ENCODE results near the gene DISC1. TPM values are rescaled to one million over a fixed set of nuclear protein-coding genes. Genes with fewer than 3 reads are reported as not detected.
"Not testable (repeated sequence)": the region's sequence is repeated elsewhere in the genome, so short reads cannot be mapped to it uniquely, and the experiment has no call there.

DISC1 gene
- total and polyA plus RNA-seq, 2 experiments from 2014 or later = 2.1 to 6.5 TPM

GRCh38 chr1:231969076-231969475, 342.5 kb downstream of the DISC1 start (continued):
- TF ChIP-seq, protein P1, sequence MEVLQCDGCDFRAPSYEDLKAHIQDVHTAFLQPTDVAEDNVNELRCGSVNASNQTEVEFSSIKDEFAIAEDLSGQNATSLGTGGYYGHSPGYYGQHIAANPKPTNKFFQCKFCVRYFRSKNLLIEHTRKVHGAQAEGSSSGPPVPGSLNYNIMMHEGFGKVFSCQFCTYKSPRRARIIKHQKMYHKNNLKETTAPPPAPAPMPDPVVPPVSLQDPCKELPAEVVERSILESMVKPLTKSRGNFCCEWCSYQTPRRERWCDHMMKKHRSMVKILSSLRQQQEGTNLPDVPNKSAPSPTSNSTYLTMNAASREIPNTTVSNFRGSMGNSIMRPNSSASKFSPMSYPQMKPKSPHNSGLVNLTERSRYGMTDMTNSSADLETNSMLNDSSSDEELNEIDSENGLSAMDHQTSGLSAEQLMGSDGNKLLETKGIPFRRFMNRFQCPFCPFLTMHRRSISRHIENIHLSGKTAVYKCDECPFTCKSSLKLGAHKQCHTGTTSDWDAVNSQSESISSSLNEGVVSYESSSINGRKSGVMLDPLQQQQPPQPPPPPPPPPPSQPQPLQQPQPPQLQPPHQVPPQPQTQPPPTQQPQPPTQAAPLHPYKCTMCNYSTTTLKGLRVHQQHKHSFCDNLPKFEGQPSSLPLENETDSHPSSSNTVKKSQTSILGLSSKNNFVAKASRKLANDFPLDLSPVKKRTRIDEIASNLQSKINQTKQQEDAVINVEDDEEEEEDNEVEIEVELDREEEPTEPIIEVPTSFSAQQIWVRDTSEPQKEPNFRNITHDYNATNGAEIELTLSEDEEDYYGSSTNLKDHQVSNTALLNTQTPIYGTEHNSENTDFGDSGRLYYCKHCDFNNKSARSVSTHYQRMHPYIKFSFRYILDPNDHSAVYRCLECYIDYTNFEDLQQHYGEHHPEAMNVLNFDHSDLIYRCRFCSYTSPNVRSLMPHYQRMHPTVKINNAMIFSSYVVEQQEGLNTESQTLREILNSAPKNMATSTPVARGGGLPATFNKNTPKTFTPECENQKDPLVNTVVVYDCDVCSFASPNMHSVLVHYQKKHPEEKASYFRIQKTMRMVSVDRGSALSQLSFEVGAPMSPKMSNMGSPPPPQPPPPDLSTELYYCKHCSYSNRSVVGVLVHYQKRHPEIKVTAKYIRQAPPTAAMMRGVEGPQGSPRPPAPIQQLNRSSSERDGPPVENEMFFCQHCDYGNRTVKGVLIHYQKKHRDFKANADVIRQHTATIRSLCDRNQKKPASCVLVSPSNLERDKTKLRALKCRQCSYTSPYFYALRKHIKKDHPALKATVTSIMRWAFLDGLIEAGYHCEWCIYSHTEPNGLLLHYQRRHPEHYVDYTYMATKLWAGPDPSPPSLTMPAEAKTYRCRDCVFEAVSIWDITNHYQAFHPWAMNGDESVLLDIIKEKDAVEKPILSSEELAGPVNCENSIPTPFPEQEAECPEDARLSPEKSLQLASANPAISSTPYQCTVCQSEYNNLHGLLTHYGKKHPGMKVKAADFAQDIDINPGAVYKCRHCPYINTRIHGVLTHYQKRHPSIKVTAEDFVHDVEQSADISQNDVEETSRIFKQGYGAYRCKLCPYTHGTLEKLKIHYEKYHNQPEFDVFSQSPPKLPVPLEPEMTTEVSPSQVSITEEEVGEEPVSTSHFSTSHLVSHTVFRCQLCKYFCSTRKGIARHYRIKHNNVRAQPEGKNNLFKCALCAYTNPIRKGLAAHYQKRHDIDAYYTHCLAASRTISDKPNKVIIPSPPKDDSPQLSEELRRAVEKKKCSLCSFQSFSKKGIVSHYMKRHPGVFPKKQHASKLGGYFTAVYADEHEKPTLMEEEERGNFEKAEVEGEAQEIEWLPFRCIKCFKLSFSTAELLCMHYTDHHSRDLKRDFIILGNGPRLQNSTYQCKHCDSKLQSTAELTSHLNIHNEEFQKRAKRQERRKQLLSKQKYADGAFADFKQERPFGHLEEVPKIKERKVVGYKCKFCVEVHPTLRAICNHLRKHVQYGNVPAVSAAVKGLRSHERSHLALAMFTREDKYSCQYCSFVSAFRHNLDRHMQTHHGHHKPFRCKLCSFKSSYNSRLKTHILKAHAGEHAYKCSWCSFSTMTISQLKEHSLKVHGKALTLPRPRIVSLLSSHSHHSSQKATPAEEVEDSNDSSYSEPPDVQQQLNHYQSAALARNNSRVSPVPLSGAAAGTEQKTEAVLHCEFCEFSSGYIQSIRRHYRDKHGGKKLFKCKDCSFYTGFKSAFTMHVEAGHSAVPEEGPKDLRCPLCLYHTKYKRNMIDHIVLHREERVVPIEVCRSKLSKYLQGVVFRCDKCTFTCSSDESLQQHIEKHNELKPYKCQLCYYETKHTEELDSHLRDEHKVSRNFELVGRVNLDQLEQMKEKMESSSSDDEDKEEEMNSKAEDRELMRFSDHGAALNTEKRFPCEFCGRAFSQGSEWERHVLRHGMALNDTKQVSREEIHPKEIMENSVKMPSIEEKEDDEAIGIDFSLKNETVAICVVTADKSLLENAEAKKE (CRISPR knock-in tag; IDR thresholded peaks at IDR 0.05) = no peak
- TF ChIP-seq EZH2phosphoT487 (IDR thresholded peaks at IDR 0.05; ENCODE audit: unreplicated experiment) = no peak
- TF ChIP-seq NANOG (IDR thresholded peaks at IDR 0.05; ENCODE audit: borderline replicate concordance) = no peak
- no peak for TF ChIP-seq ZNF114 (CRISPR knock-in tag; IDR thresholded peaks at IDR 0.05)
- TF ChIP-seq REST (IDR thresholded peaks at IDR 0.05; ENCODE audit: unreplicated experiment) = no peak
- no peak for TF ChIP-seq JUNB (IDR thresholded peaks at IDR 0.05; ENCODE audit: unreplicated experiment)
- no peak for TF ChIP-seq CREB1 (CRISPR knock-in tag; IDR thresholded peaks at IDR 0.05; ENCODE audit: low read depth)
- no peak for TF ChIP-seq STAT1 (IDR thresholded peaks at IDR 0.05; ENCODE audit: unreplicated experiment)
- TF ChIP-seq ZNF331 (CRISPR knock-in tag; IDR thresholded peaks at IDR 0.05; ENCODE audit: low read depth) = no peak
- TF ChIP-seq EZH2 (IDR thresholded peaks at IDR 0.05; ENCODE audit: low read depth, unreplicated experiment) = no peak

DNA sequence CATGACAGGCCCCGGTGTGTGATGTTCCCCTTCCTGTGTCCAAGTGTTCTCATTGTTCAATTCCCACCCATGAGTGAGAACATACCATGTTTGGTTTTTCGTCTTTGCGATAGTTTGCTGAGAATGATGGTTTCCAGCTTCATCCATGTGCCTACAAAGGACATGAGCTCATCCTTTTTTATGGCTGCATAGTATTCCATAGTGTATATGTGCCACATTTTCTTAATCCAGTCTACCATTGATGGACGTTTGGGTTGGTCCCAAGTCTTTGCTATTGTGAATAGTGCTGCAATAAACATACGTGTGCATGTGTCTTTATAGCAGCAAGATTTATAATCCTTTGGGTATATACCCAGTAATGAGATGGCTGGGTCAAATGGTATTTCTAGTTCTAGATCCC, 343.2 kb downstream of the DISC1 start:
- not testable (repeated sequence) for H3K27ac Mint-ChIP-seq; H3K27me3 ChIP-seq (ENCODE audit: insufficient read depth); H3K27ac ChIP-seq (ENCODE audit: low read depth); H3K4me3 ChIP-seq; H3K36me3 ChIP-seq (ENCODE audit: insufficient read depth); DNase-seq (ENCODE audit: low spot score); H2AFZ ChIP-seq; H3K27me3 Mint-ChIP-seq (ENCODE audit: insufficient read depth, low read depth, poor library complexity); H3K79me2 ChIP-seq (replicated peaks; ENCODE audit: insufficient read depth); H4K20me1 ChIP-seq (replicated peaks; ENCODE audit: insufficient read depth); H3K4me1 Mint-ChIP-seq; H3K36me3 Mint-ChIP-seq (ENCODE audit: low read depth); H3K4me3 Mint-ChIP-seq; H3K4me2 ChIP-seq; ATAC-seq; H3K9me3 Mint-ChIP-seq; H3F3A ChIP-seq (replicated peaks; ENCODE audit: low read depth); H3K4me1 ChIP-seq (ENCODE audit: insufficient read depth)
- H3K9me2 ChIP-seq (ENCODE audit: insufficient read depth) = peaks cover 14% of the 10 kb centered on the region
